ENCODE measurements around the gene DMP1. TPM values are rescaled to one million over a fixed set of nuclear protein-coding genes. Genes with fewer than 3 reads are reported as not detected.

DMP1 gene
- total and polyA plus RNA-seq, 2 experiments from 2014 or later = not detected

DNA sequence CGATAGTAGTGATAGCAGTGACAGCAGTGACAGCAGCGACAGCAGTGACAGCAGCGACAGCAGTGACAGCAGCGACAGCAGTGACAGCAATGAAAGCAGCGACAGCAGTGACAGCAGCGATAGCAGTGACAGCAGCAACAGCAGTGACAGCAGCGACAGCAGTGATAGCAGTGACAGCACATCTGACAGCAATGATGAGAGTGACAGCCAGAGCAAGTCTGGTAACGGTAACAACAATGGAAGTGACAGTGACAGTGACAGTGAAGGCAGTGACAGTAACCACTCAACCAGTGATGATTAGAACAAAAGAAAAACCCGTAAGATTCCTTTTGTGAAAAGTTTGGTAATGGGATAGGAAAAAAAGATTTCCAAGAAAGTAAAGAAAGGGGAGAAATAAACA, 33.8 kb upstream of the DMP1 start:
- Histone ChIP-seq H3K27me3 (peaks cover 7% of the 10 kb centered on the region), H3K4me2 (no peak overlapping the region), H3K9me3 (ENCODE audit: low read depth) (no peaks in the 10 kb centered on the region), H3K36me3 (replicated peaks; ENCODE audit: insufficient read depth, low read depth) (no peaks in the 10 kb centered on the region), H3K9me2 (replicated peaks; ENCODE audit: insufficient read depth) (no peaks in the 10 kb centered on the region), H3K4me1 (ENCODE audit: insufficient read depth) (no peaks in the 10 kb centered on the region), H3K79me2 (no peaks in the 10 kb centered on the region), H3K27ac (no peak overlapping the region), H2AFZ (no peak overlapping the region), H4K20me1 (ENCODE audit: insufficient read depth, poor library complexity, severe bottlenecking) (no peaks in the 10 kb centered on the region), H3K4me3 (no peak overlapping the region)
- DNase-seq (ENCODE audit: low spot score) = no peak
- TF ChIP-seq, protein P1, sequence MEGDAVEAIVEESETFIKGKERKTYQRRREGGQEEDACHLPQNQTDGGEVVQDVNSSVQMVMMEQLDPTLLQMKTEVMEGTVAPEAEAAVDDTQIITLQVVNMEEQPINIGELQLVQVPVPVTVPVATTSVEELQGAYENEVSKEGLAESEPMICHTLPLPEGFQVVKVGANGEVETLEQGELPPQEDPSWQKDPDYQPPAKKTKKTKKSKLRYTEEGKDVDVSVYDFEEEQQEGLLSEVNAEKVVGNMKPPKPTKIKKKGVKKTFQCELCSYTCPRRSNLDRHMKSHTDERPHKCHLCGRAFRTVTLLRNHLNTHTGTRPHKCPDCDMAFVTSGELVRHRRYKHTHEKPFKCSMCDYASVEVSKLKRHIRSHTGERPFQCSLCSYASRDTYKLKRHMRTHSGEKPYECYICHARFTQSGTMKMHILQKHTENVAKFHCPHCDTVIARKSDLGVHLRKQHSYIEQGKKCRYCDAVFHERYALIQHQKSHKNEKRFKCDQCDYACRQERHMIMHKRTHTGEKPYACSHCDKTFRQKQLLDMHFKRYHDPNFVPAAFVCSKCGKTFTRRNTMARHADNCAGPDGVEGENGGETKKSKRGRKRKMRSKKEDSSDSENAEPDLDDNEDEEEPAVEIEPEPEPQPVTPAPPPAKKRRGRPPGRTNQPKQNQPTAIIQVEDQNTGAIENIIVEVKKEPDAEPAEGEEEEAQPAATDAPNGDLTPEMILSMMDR (IDR thresholded peaks at IDR 0.05; ENCODE audit: poor library complexity) = no peak
- TF ChIP-seq EZH2 (IDR thresholded peaks at IDR 0.05; ENCODE audit: borderline replicate concordance) = no peak
- TF ChIP-seq EZH2phosphoT487 (IDR thresholded peaks at IDR 0.05; ENCODE audit: low read depth, severe bottlenecking, unreplicated experiment) = no peak
- 74% methylated on average over 9 of the region's 9 CpGs for WGBS (ENCODE audit: low lambda C conversion rate, missing lambda C conversion rate)

DNA sequence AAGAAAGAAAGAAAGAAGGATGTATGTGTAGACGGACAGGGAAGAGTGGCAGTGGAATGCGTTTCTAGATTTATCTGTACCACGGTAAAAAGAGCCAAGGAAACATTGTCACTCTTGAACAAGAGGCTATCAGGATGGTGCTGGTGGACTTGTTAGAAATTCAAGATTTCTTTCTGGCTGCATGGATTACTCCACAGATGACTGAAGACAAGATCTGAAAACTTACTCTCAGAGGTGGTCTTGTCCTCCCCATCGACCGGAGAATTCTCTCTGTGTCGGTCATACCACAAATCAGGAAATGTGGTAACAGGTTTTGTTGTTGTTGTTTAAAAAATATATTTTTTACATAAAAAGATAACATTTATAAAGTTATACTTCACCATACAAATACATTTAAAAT, 30.0 kb upstream of the DMP1 start:
- H3K79me2 ChIP-seq = no peaks in the 10 kb centered on the region
- no peak overlapping the region for H2AFZ ChIP-seq
- 95% methylated on average over 6 of the region's 6 CpGs for WGBS (ENCODE audit: low lambda C conversion rate, missing lambda C conversion rate)
- H3K4me3 ChIP-seq = no peak overlapping the region
- TF ChIP-seq EZH2phosphoT487 (IDR thresholded peaks at IDR 0.05; ENCODE audit: low read depth, severe bottlenecking, unreplicated experiment) = no peak
- TF ChIP-seq EZH2 (IDR thresholded peaks at IDR 0.05; ENCODE audit: borderline replicate concordance) = no peak
- TF ChIP-seq, protein P1 (IDR thresholded peaks at IDR 0.05; ENCODE audit: poor library complexity) = no peak
- no peaks in the 10 kb centered on the region for H3K9me3 ChIP-seq (ENCODE audit: low read depth)
- peaks cover 10% of the 10 kb centered on the region for H3K27me3 ChIP-seq
- no peaks in the 10 kb centered on the region for H4K20me1 ChIP-seq (ENCODE audit: insufficient read depth, poor library complexity, severe bottlenecking)
- no peaks in the 10 kb centered on the region for H3K4me1 ChIP-seq (ENCODE audit: insufficient read depth)
- H3K36me3 ChIP-seq (replicated peaks; ENCODE audit: insufficient read depth, low read depth) = no peaks in the 10 kb centered on the region
- H3K27ac ChIP-seq = no peak overlapping the region
- H3K9me2 ChIP-seq (replicated peaks; ENCODE audit: insufficient read depth) = no peaks in the 10 kb centered on the region
- H3K4me2 ChIP-seq = no peak overlapping the region
- no peak for DNase-seq (ENCODE audit: low spot score)

DNA sequence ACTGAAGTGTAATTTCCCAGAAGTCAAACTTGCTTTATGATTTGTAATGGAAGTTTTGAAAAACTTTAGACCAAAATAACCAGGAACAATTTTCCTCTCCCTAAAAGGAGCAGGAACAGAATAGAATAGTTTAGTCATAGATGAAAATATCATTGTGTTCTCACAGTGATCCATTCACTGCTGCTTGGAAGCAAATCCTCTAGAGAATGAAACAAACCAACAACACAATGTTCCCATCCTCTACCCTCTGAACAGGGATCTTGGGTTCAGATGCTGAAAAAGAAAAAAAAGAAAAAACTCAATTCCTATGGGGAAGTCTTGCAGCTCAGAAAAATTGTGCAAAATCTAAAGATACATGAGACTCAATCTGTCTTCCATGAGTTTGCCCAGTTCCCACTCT, 29.6 kb upstream of the DMP1 start:
- H3K9me3 ChIP-seq (ENCODE audit: low read depth) = no peaks in the 10 kb centered on the region
- H3K27me3 ChIP-seq = peaks cover 10% of the 10 kb centered on the region
- H3K4me3 ChIP-seq = no peak overlapping the region
- H3K9me2 ChIP-seq (replicated peaks; ENCODE audit: insufficient read depth) = no peaks in the 10 kb centered on the region
- no peak overlapping the region for H3K4me2 ChIP-seq
- H4K20me1 ChIP-seq (ENCODE audit: insufficient read depth, poor library complexity, severe bottlenecking) = no peaks in the 10 kb centered on the region
- no peaks in the 10 kb centered on the region for H3K79me2 ChIP-seq
- H3K27ac ChIP-seq = no peak overlapping the region
- TF ChIP-seq EZH2phosphoT487 (IDR thresholded peaks at IDR 0.05; ENCODE audit: low read depth, severe bottlenecking, unreplicated experiment) (no peak), EZH2 (IDR thresholded peaks at IDR 0.05; ENCODE audit: borderline replicate concordance) (no peak)
- TF ChIP-seq, protein P1 (IDR thresholded peaks at IDR 0.05; ENCODE audit: poor library complexity) = no peak
- H3K4me1 ChIP-seq (ENCODE audit: insufficient read depth) = no peaks in the 10 kb centered on the region
- H2AFZ ChIP-seq = no peak overlapping the region
- no peaks in the 10 kb centered on the region for H3K36me3 ChIP-seq (replicated peaks; ENCODE audit: insufficient read depth, low read depth)
- no peak for DNase-seq (ENCODE audit: low spot score)

DNA sequence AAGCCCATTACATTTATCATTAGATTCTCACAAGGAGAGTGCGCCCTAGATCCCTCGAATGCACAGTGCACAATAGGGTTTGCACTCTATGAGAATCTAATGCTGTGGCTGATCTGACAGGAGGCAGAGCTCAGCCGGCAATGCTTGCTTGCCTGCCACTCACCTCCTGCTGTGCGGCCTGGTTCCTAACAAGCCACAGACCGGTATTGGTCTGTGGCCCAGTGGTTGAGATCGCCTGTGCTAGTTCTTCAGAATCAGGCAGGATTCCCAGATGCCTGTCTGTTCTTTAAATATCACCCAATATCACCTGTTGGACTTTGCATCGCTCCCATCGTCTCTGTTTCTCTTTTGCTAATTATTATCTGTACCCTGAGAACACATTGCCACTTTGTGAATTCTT, 27.8 kb upstream of the DMP1 start:
- WGBS (ENCODE audit: low lambda C conversion rate, missing lambda C conversion rate) = 73% methylated on average over 8 of the region's 8 CpGs
- Histone ChIP-seq H3K27me3 (peaks cover 10% of the 10 kb centered on the region), H3K79me2 (no peaks in the 10 kb centered on the region), H4K20me1 (ENCODE audit: insufficient read depth, poor library complexity, severe bottlenecking) (no peaks in the 10 kb centered on the region), H3K36me3 (replicated peaks; ENCODE audit: insufficient read depth, low read depth) (no peaks in the 10 kb centered on the region), H3K4me1 (ENCODE audit: insufficient read depth) (no peaks in the 10 kb centered on the region), H3K27ac (no peak overlapping the region), H3K4me3 (no peak overlapping the region), H3K4me2 (no peak overlapping the region), H3K9me3 (ENCODE audit: low read depth) (no peaks in the 10 kb centered on the region), H3K9me2 (replicated peaks; ENCODE audit: insufficient read depth) (no peaks in the 10 kb centered on the region), H2AFZ (no peak overlapping the region)
- TF ChIP-seq, protein P1 (IDR thresholded peaks at IDR 0.05; ENCODE audit: poor library complexity) = no peak
- TF ChIP-seq EZH2 (IDR thresholded peaks at IDR 0.05; ENCODE audit: borderline replicate concordance) = no peak
- no peak for TF ChIP-seq EZH2phosphoT487 (IDR thresholded peaks at IDR 0.05; ENCODE audit: low read depth, severe bottlenecking, unreplicated experiment)
- no peak for DNase-seq (ENCODE audit: low spot score)

All from hepatocyte (in vitro differentiated cells).